ENCODE results near the gene IRX4. TPM values are rescaled to one million over a fixed set of nuclear protein-coding genes. Genes with fewer than 3 reads are reported as not detected.

The IRX4 gene
- polyA plus RNA-seq, 4 donors, result 0.16 to 1.3 (median 0.50) TPM; not detected in 1

- DNase-seq (ENCODE audit: low read depth in 4 of 4, low spot score in 3 of 4), result no peak
Observed at GRCh38 chr5:1915316-1915715, 32.6 kb upstream of the IRX4 start.

DNA sequence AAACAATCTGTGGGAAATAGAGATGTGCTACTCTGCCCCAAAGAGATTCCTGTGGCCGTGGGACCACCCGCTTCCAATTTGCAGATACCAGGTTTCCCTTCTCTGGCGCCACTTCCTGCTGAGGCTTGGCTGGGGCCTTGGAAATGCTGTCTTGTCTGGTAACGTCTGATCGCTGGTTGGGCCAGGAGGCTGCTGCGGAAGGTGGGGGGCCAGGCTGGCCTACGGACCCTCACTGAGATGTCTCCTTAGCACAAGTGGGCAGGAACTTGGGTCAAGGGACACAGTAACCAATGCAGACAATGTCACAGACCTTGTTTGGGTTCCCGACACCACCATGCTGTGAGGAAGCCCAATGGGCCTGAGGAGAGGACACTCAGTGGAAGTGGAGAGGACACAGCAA, 31.7 kb upstream of the IRX4 start:
- no peak for DNase-seq (ENCODE audit: low read depth in 4 of 4, low spot score in 3 of 4)

- DNase-seq (ENCODE audit: low read depth in 4 of 4, low spot score in 3 of 4), result no peak
Observed at GRCh38 chr5:1913578-1913977, 30.9 kb upstream of the IRX4 start.

DNA sequence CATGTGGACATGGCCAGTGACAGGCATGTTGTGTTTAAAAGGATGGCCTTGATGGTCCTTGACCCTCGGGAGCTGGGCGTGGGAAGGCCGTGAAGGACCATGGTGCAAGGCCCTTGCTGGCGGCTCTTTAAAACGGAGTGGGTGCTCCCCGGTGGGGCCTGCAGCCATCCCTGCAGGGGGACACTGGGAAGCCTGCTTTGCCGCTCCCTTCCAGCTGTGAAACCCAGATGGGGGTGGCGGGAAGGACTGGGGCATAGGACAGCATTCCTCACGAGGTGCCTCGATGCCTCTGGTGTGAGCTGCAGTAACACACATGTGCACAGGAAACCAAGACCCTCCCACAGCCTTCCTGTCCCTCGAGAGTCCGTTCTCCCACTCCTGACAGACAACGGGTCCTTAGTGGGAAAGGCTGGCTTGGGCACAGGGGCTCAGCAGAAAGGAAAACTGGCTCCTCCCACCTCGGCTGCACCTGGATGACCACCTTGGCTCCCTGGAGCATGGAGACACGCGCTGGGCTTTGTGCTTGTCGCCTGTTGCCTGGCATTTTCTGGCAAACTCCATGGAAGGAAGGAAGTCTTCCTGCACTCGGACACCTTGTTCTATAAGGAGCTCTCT, 30.3 kb upstream of the IRX4 start:
- DNase-seq (ENCODE audit: low read depth in 4 of 4, low spot score in 3 of 4), result no peak

- no peak for DNase-seq (ENCODE audit: low read depth in 4 of 4, low spot score in 3 of 4)
Observed at GRCh38 chr5:1911773-1912235, 29.1 kb upstream of the IRX4 start.

- no peak for DNase-seq (ENCODE audit: low read depth in 4 of 4, low spot score in 3 of 4)
Observed at GRCh38 chr5:1910861-1911772, 28.4 kb upstream of the IRX4 start.

DNA sequence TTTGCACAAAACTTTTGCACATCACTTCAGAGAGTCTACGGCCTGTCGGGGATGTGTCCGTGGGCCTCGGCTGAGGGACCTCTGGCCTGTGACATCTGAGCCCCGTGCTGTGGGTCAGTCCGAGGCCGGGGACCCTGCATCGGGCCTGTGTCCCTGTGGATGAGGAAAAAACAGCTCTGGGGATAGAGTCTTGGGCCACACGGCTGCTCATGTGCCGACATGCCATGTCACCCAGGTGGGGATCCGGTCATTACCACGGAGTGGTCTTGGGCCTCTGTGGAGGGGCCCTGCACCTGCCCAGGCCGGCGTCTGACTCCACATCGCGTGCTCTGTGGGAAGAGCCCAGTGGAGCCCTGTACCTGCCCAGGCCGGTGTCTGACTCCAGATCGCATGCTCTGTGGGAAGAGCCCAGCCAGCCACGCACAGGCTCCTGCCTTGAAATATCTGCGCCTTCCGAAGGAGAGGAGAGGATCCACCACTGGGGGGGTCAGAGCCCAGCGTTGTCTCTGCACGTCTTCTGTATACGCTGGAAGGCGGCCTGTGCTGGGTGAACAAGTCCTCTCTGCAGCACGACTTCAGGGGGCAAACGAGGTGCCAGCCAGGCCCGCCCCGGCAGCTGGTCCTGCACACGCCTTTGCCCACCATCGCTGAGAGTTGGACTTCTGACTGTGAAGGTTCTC, 27.5 kb upstream of the IRX4 start:
- DNase-seq (ENCODE audit: low read depth in 4 of 4, low spot score in 3 of 4), result no peak

- no peak for DNase-seq (ENCODE audit: low read depth in 4 of 4, low spot score in 3 of 4)
Observed at GRCh38 chr5:1909346-1909985, 26.7 kb upstream of the IRX4 start.

GRCh38 chr5:1908931-1909330, 26.2 kb upstream of the IRX4 start:
- DNase-seq (ENCODE audit: low read depth in 4 of 4, low spot score in 3 of 4), result no peak

DNA sequence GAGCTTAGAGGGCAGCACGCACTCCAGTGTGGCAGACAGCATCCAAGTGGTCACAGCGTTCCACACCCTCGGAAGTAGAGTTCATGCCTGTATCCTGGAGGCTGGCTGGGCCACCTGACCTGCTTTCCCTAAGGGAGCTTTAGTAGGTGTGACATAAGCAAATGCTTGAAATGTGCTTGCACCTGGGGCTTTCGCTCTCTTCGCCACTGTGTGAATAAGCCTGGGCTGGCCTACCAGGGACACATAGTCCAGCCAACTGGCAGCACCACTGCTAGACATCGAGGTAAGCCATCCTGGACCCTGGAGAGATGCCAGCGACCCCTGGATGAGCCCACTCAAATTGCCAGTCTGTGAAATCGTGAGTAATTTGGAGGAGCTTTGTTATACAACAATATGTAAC, 24.9 kb upstream of the IRX4 start:
- no peak for DNase-seq (ENCODE audit: low read depth in 4 of 4, low spot score in 3 of 4)

GRCh38 chr5:1905108-1905507, 22.4 kb upstream of the IRX4 start:
- no peak for DNase-seq (ENCODE audit: low read depth in 4 of 4, low spot score in 3 of 4)

- no peak for DNase-seq (ENCODE audit: low read depth in 4 of 4, low spot score in 3 of 4)
Observed at GRCh38 chr5:1901983-1902382, 19.3 kb upstream of the IRX4 start.

- DNase-seq (ENCODE audit: low read depth in 4 of 4, low spot score in 3 of 4), result no peak
Observed at GRCh38 chr5:1901061-1901460, 18.3 kb upstream of the IRX4 start.

GRCh38 chr5:1899201-1899600, 16.5 kb upstream of the IRX4 start:
- DNase-seq (ENCODE audit: low read depth in 4 of 4, low spot score in 3 of 4), result no peak

DNA sequence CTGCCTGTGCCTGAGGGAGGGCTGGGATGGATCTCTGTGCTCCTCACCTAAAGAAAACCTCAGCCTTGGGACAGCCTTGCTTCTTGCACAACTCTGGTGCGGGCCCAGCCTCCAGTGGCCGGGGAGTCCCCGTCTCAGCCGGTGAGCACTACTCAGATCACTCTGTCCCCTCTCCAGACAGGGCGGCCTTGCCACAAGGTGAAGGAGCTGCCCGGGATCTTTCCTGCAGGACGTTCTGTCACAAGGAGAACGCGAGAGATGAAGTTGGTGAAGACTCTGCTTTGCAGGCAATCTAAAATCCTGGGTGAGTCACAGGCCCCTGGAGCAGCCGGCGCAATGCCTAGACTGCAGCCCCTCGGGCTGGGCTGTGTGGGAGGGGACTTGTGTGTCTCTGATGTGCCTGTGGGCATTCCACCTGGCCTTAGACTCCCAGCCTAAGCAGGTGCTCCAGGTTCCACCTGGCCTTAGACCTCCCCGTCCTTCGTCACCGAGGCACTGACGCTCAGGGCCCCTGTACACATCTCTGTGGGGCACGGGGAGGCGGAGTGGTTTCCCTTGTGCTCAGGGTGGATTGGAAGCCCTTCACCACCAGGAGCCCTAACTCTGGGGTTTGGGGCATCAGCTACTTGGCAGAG, 15.2 kb upstream of the IRX4 start:
- DNase-seq (ENCODE audit: low read depth in 4 of 4, low spot score in 3 of 4), result no peak

GRCh38 chr5:1897386-1897785, 14.7 kb upstream of the IRX4 start:
- no peak for DNase-seq (ENCODE audit: low read depth in 4 of 4, low spot score in 3 of 4)

GRCh38 chr5:1896602-1897376, 14.1 kb upstream of the IRX4 start:
- DNase-seq (ENCODE audit: low read depth in 4 of 4, low spot score in 3 of 4), result no peak

- DNase-seq (ENCODE audit: low read depth in 4 of 4, low spot score in 3 of 4), result no peak
Observed at GRCh38 chr5:1895739-1896420, 13.2 kb upstream of the IRX4 start.

DNA sequence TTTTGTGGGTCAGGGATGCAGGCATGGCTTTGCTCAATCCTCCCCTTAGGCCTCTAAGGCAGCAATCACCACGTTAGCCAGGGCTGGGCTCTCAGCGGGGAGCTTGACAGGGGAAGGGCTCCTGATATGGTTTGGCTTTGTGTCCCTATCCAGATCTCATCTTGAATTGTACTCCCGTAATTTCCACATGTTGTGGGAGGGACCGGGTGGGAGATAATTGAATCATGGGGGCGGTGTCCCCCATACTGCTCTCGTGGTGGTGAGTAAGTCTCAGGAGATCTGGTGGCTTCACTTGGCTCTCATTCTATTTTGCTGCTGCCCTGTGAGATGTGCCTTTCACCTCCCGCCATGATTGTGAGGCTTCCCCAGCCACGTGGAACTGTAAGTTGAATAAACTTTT, 11.5 kb upstream of the IRX4 start:
- no peak for DNase-seq (ENCODE audit: low read depth in 4 of 4, low spot score in 3 of 4)
